Spleen (tissue), 7 donors: ENCODE measurements around the gene TMEM92.
"Not testable (repeated sequence)": the region's sequence is repeated elsewhere in the genome, so short reads cannot be mapped to it uniquely, and the experiment has no call there.

Experiments used
- POLR2A ChIP-seq, 3 donors: fragments of 450-650 bp; IDR thresholded peaks; one replicate each; pipeline ENCODE4 v1.5.1; 2017; ENCODE audit warnings: antibody characterized with exemption in 3 of 3, mild to moderate bottlenecking in 1 of 3
- POLR2AphosphoS5 ChIP-seq, 3 donors: sonication (generic); formaldehyde crosslinking; IDR thresholded peaks; one replicate each; pipeline ENCODE4 v1.5.1; 2017; ENCODE audit warnings: antibody characterized with exemption in 3 of 3
- TF ChIP-seq, protein P1 (sequence below), 11 experiments: fragments of 200-600 bp in 7 of 11; fragments of 450-650 bp in 4 of 11; sonication (generic) in 4 of 11; IDR thresholded peaks in 8 of 11; conservative IDR thresholded peaks in 3 of 11; 1 replicate in 7 of 11; 2 replicates in 4 of 11; pipeline versions ENCODE4 v1.4.0 to v1.8.0; 2016 to 2021; ENCODE audit warnings: antibody characterized with exemption in 11 of 11, inconsistent platforms in 4 of 11, mild to moderate bottlenecking in 1 of 11
- donor health status: DM: no; HTN: no; CAD: no; lungs with moderate emphysema.
- donor health status: DM: no; HTN: no; CAD: no.
- donor health status: DM: no; HTN: no; CAD: no.

- TF ChIP-seq, protein P1, sequence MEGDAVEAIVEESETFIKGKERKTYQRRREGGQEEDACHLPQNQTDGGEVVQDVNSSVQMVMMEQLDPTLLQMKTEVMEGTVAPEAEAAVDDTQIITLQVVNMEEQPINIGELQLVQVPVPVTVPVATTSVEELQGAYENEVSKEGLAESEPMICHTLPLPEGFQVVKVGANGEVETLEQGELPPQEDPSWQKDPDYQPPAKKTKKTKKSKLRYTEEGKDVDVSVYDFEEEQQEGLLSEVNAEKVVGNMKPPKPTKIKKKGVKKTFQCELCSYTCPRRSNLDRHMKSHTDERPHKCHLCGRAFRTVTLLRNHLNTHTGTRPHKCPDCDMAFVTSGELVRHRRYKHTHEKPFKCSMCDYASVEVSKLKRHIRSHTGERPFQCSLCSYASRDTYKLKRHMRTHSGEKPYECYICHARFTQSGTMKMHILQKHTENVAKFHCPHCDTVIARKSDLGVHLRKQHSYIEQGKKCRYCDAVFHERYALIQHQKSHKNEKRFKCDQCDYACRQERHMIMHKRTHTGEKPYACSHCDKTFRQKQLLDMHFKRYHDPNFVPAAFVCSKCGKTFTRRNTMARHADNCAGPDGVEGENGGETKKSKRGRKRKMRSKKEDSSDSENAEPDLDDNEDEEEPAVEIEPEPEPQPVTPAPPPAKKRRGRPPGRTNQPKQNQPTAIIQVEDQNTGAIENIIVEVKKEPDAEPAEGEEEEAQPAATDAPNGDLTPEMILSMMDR (IDR thresholded peaks at IDR 0.05 in 8 of 11, conservative IDR thresholded peaks at IDR 0.05 in 3 of 11): not testable (repeated sequence)
- not testable (repeated sequence) for TF ChIP-seq POLR2A, POLR2AphosphoS5 (IDR thresholded peaks at IDR 0.05)
Measured at GRCh38 chr17:50300824-50301223, 26.6 kb downstream of the TMEM92 start.
